ENCODE measurements around the gene MKRN2.

The MKRN2 gene, protein sequence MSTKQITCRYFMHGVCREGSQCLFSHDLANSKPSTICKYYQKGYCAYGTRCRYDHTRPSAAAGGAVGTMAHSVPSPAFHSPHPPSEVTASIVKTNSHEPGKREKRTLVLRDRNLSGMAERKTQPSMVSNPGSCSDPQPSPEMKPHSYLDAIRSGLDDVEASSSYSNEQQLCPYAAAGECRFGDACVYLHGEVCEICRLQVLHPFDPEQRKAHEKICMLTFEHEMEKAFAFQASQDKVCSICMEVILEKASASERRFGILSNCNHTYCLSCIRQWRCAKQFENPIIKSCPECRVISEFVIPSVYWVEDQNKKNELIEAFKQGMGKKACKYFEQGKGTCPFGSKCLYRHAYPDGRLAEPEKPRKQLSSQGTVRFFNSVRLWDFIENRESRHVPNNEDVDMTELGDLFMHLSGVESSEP

GRCh38 chr3:12556690-12557472, at the start of gene MKRN2:
TSS of gene MKRN2 (plus strand) at chr3:12557087. CDS start at chr3:12557151, 64 bp downstream.
- no peak for TF ChIP-seq CTCF (IDR thresholded peaks at IDR 0.05; ENCODE audit: low read length, missing control alignments)
- peak; percentile 86 for DNase-seq (ENCODE audit: low read depth)
- H3K4me3 ChIP-seq (replicated peaks; ENCODE audit: low read depth, low read length) = peak within 1 kb of the TSS; percentile 76

GRCh38 chr3:12507591-12508281, 49.2 kb upstream of the MKRN2 start:
- DNase-seq (ENCODE audit: low read depth) = peak; percentile 58
- H3K4me3 ChIP-seq (replicated peaks; ENCODE audit: low read depth, low read length) = peak overlapping the region; percentile 6
- TF ChIP-seq CTCF (IDR thresholded peaks at IDR 0.05; ENCODE audit: low read length, missing control alignments) = no peak

GRCh38 chr3:12508291-12508700, 48.6 kb upstream of the MKRN2 start:
- peak overlapping the region; percentile 6 for H3K4me3 ChIP-seq (replicated peaks; ENCODE audit: low read depth, low read length)
- no peak for TF ChIP-seq CTCF (IDR thresholded peaks at IDR 0.05; ENCODE audit: low read length, missing control alignments)
- peak; percentile 97 for DNase-seq (ENCODE audit: low read depth)

GRCh38 chr3:12509466-12509865, 47.4 kb upstream of the MKRN2 start:
- no peak for DNase-seq (ENCODE audit: low read depth)
- TF ChIP-seq CTCF (IDR thresholded peaks at IDR 0.05; ENCODE audit: low read length, missing control alignments) = no peak
- no peak overlapping the region for H3K4me3 ChIP-seq (replicated peaks; ENCODE audit: low read depth, low read length)

- no peak for TF ChIP-seq CTCF (IDR thresholded peaks at IDR 0.05; ENCODE audit: low read length, missing control alignments)
- H3K4me3 ChIP-seq (replicated peaks; ENCODE audit: low read depth, low read length) = no peak overlapping the region
Measured at GRCh38 chr3:12512534-12513118, 44.3 kb upstream of the MKRN2 start.

GRCh38 chr3:12513694-12514446, 43.0 kb upstream of the MKRN2 start:
- no peak for TF ChIP-seq CTCF (IDR thresholded peaks at IDR 0.05; ENCODE audit: low read length, missing control alignments)
- no peak for DNase-seq (ENCODE audit: low read depth)
- H3K4me3 ChIP-seq (replicated peaks; ENCODE audit: low read depth, low read length) = no peak overlapping the region

More at GRCh38 chr3:12512534-12513118, 44.3 kb upstream of the MKRN2 start:
- DNase-seq (ENCODE audit: low read depth) = no peak
